Karpas-422 (cell line): ENCODE data around the gene MYOM1. TPM values are rescaled to one million over a fixed set of nuclear protein-coding genes. Genes with fewer than 3 reads are reported as not detected.
A peak's percentile ranks its signal among the peaks of the same experiment; 100 is the strongest.

Experiments used
- DNase-seq: peaks from one replicate; pipeline ENCODE4 v3.0.0-alpha.2; 2015
- H2AFZ ChIP-seq: fragments of 200-600 bp; sonication (generic); 2 replicates; pipeline ENCODE4 v1.6.1; 2014; ENCODE audit warnings: antibody characterized with exemption, low read length, mixed read lengths
- H3K27ac ChIP-seq: fragments of 200-600 bp; sonication (generic); 2 replicates; pipeline ENCODE4 v1.5.1; 2014; ENCODE audit warnings: mild to moderate bottlenecking, low read length, moderate library complexity
- H3K27me3 ChIP-seq: fragments of 200-600 bp; sonication (generic); 2 replicates; pipeline ENCODE4 v1.6.1; 2014; ENCODE audit warnings: low read length, mixed read lengths
- H3K36me3 ChIP-seq: fragments of 200-600 bp; sonication (generic); 2 replicates; pipeline ENCODE4 v1.6.1; 2014; ENCODE audit warnings: low read length, mixed read lengths; ENCODE audit not compliant: insufficient read depth
- H3K4me1 ChIP-seq: fragments of 200-600 bp; sonication (generic); 2 replicates; pipeline ENCODE4 v1.6.1; 2014; ENCODE audit warnings: mild to moderate bottlenecking, low read length, mixed read lengths
- H3K4me2 ChIP-seq: fragments of 200-600 bp; sonication (generic); 2 replicates; pipeline ENCODE4 v1.6.1; 2014; ENCODE audit warnings: low read length, low read depth, mild to moderate bottlenecking; ENCODE audit not compliant: poor library complexity, severe bottlenecking
- H3K4me3 ChIP-seq: fragments of 200-600 bp; sonication (generic); 2 replicates; pipeline ENCODE4 v1.5.1; 2014; ENCODE audit warnings: mild to moderate bottlenecking, antibody characterized with exemption, low read length, mixed read lengths
- H3K79me2 ChIP-seq: fragments of 200-600 bp; sonication (generic); 2 replicates; pipeline ENCODE4 v1.6.1; 2014; ENCODE audit warnings: mild to moderate bottlenecking, low read length, mixed read lengths
- H3K9ac ChIP-seq: fragments of 200-600 bp; sonication (generic); 2 replicates; pipeline ENCODE4 v1.6.0; 2014; ENCODE audit warnings: low read length
- H3K9me2 ChIP-seq: fragments of 200-600 bp; sonication (generic), shearing (Covaris generic); replicated peaks from 2 replicates; pipeline ENCODE4 v1.6.0; 2014; ENCODE audit warnings: mild to moderate bottlenecking, low read length, moderate library complexity; ENCODE audit not compliant: insufficient read depth
- H3K9me3 ChIP-seq: fragments of 300-700, 200-600 bp; sonication (generic); 2 replicates; pipeline ENCODE4 v1.6.1; 2014; ENCODE audit warnings: low read length, mixed read lengths
- H4K20me1 ChIP-seq: fragments of 200-600 bp; sonication (generic); 2 replicates; pipeline ENCODE4 v1.6.1; 2014; ENCODE audit warnings: mild to moderate bottlenecking, antibody characterized with exemption, low read length, low read depth; ENCODE audit not compliant: insufficient read depth
- total RNA-seq: library from RNA; depleted of rRNA; stranded (reverse); fragments of >200 nt; shearing (Covaris generic); gene quantifications from 2 replicates; pipeline ENCODE4 v1.2.3, GENCODE V29; 2014; ENCODE audit warnings: low replicate concordance; rRNA removed

Gene MYOM1
- 0.04 TPM in 1 of 2 replicates, not detected in the other for total RNA-seq

- no peak within 1 kb of the TSS for H3K4me3 ChIP-seq
- H3K27me3 ChIP-seq = no peaks in the 10 kb centered on the region
- DNase-seq = no peak
- H3K4me1 ChIP-seq = no peaks in the 10 kb centered on the region
- H3K9me2 ChIP-seq = no peaks in the 10 kb centered on the region
- no peak within 1 kb of the TSS for H3K9ac ChIP-seq
- H3K27ac ChIP-seq = no peak within 1 kb of the TSS
- H3K36me3 ChIP-seq = no peaks in the 10 kb centered on the region
- H4K20me1 ChIP-seq = no peaks in the 10 kb centered on the region
- no peak within 1 kb of the TSS for H3K4me2 ChIP-seq
- no peaks in the 10 kb centered on the region for H3K9me3 ChIP-seq
- H3K79me2 ChIP-seq = no peaks in the 10 kb centered on the region
- no peak within 1 kb of the TSS for H2AFZ ChIP-seq
These were observed at the start of gene MYOM1 for GRCh38 chr18:3219631-3220335. MYOM1 (minus strand) TSS chr18:3219968; CDS start chr18:3215223, 4,745 bp downstream.

GRCh38 chr18:3269241-3269913 lies 49.6 kb upstream of the MYOM1 start:
- Histone ChIP-seq H4K20me1 (peaks cover 48% of the 10 kb centered on the region), H3K36me3 (peaks cover 8% of the 10 kb centered on the region; the same call in 1 of the 2 replicates), H3K4me1 (peaks cover 42% of the 10 kb centered on the region), H3K9ac (no peak overlapping the region), H3K9me2 (no peaks in the 10 kb centered on the region), H3K79me2 (peaks cover 91% of the 10 kb centered on the region), H3K27ac (no peak overlapping the region), H3K4me3 (no peak overlapping the region), H2AFZ (no peak overlapping the region), H3K4me2 (no peak overlapping the region), H3K27me3 (no peaks in the 10 kb centered on the region), H3K9me3 (no peaks in the 10 kb centered on the region)
- DNase-seq = no peak

GRCh38 chr18:3268306-3268705 lies 48.5 kb upstream of the MYOM1 start:
- Histone ChIP-seq H3K9me2 (no peaks in the 10 kb centered on the region), H3K9ac (no peak overlapping the region), H4K20me1 (peaks cover 56% of the 10 kb centered on the region), H3K27ac (0 out of 2 replicates have a peak overlapping the region, but pooled peaks have one; percentile 15), H3K4me1 (peaks cover 52% of the 10 kb centered on the region), H3K79me2 (peaks cover 100% of the 10 kb centered on the region), H3K9me3 (no peaks in the 10 kb centered on the region), H3K27me3 (no peaks in the 10 kb centered on the region), H3K4me2 (no peak overlapping the region), H3K36me3 (no peaks in the 10 kb centered on the region), H2AFZ (no peak overlapping the region), H3K4me3 (no peak overlapping the region)
- no peak for DNase-seq

- Histone ChIP-seq H4K20me1 (peaks cover 56% of the 10 kb centered on the region), H3K4me2 (peak overlapping the region; percentile 34), H2AFZ (no peak overlapping the region), H3K36me3 (no peaks in the 10 kb centered on the region), H3K27ac (no peak overlapping the region), H3K9ac (no peak overlapping the region), H3K4me1 (peaks cover 53% of the 10 kb centered on the region), H3K9me2 (no peaks in the 10 kb centered on the region), H3K9me3 (no peaks in the 10 kb centered on the region), H3K79me2 (peaks cover 99% of the 10 kb centered on the region), H3K27me3 (no peaks in the 10 kb centered on the region), H3K4me3 (no peak overlapping the region)
- no peak for DNase-seq
These were observed 46.4 kb upstream of the MYOM1 start for GRCh38 chr18:3266062-3266608.

- H3K27me3 ChIP-seq = no peaks in the 10 kb centered on the region
- H3K27ac ChIP-seq = no peak overlapping the region
- peaks cover 99% of the 10 kb centered on the region for H3K79me2 ChIP-seq
- no peak overlapping the region for H3K4me3 ChIP-seq
- H3K9me3 ChIP-seq = no peaks in the 10 kb centered on the region
- H3K9ac ChIP-seq = no peak overlapping the region
- DNase-seq = no peak
- H3K36me3 ChIP-seq = no peaks in the 10 kb centered on the region
- H3K4me2 ChIP-seq = peak overlapping the region; percentile 34
- H4K20me1 ChIP-seq = peaks cover 51% of the 10 kb centered on the region
- H2AFZ ChIP-seq = no peak overlapping the region
- H3K9me2 ChIP-seq = no peaks in the 10 kb centered on the region
- peaks cover 56% of the 10 kb centered on the region for H3K4me1 ChIP-seq
These were observed 45.8 kb upstream of the MYOM1 start for GRCh38 chr18:3265564-3266033.

GRCh38 chr18:3264362-3264761 lies 44.6 kb upstream of the MYOM1 start:
- no peaks in the 10 kb centered on the region for H3K9me2 ChIP-seq
- no peak for DNase-seq

GRCh38 chr18:3263132-3263700 lies 43.4 kb upstream of the MYOM1 start:
- H3K36me3 ChIP-seq = no peaks in the 10 kb centered on the region; the same call in 1 of the 2 replicates
- peaks cover 64% of the 10 kb centered on the region for H3K4me1 ChIP-seq
- H2AFZ ChIP-seq = no peak overlapping the region
- no peaks in the 10 kb centered on the region for H3K9me2 ChIP-seq
- no peak for DNase-seq
- H3K27ac ChIP-seq = peak overlapping the region; percentile 84; the same call in 1 of the 2 replicates
- H3K4me3 ChIP-seq = peak overlapping the region; percentile 87
- peaks cover 79% of the 10 kb centered on the region for H3K79me2 ChIP-seq
- no peaks in the 10 kb centered on the region for H3K27me3 ChIP-seq
- no peaks in the 10 kb centered on the region for H3K9me3 ChIP-seq
- H4K20me1 ChIP-seq = peaks cover 36% of the 10 kb centered on the region
- H3K9ac ChIP-seq = peak overlapping the region; percentile 92
- H3K4me2 ChIP-seq = peak overlapping the region; percentile 85

More at GRCh38 chr18:3264362-3264761, 44.6 kb upstream of the MYOM1 start:
- H2AFZ ChIP-seq = no peak overlapping the region
- H4K20me1 ChIP-seq = peaks cover 46% of the 10 kb centered on the region
- peaks cover 91% of the 10 kb centered on the region for H3K79me2 ChIP-seq
- peak overlapping the region; percentile 85 for H3K4me2 ChIP-seq
- H3K9me3 ChIP-seq = no peaks in the 10 kb centered on the region
- no peak overlapping the region for H3K27ac ChIP-seq
- peaks cover 68% of the 10 kb centered on the region for H3K4me1 ChIP-seq
- H3K9ac ChIP-seq = no peak overlapping the region
- no peaks in the 10 kb centered on the region for H3K27me3 ChIP-seq
- H3K36me3 ChIP-seq = no peaks in the 10 kb centered on the region
- H3K4me3 ChIP-seq = peak overlapping the region; percentile 8; the same call in 1 of the 2 replicates
